K562 (cell line): ENCODE measurements around the gene DOCK3. TPM values are rescaled to one million over a fixed set of nuclear protein-coding genes. Genes with fewer than 3 reads are reported as not detected.

Experiments
- CBX3 ChIP-seq, 2 experiments: IDR thresholded peaks; 1 replicate in 1 of 2; 2 replicates in 1 of 2; pipeline ENCODE4 v1.6.1; 2012; ENCODE audit warnings: inconsistent platforms in 2 of 2, low read length in 2 of 2, borderline replicate concordance in 1 of 2, control low read depth in 1 of 2
- ETS2 ChIP-seq: IDR thresholded peaks from 2 replicates; pipeline ENCODE4 v1.6.1; 2016; ENCODE audit warnings: borderline replicate concordance, missing genetic modification characterization, mild to moderate bottlenecking, moderate library complexity, missing compliant biosample characterization; ENCODE audit not compliant: poor library complexity, severe bottlenecking
- NR4A1 ChIP-seq, 2 experiments: fragments of 250-450 bp in 1 of 2; fragments of 450-650 bp in 1 of 2; sonication (Bioruptor Pico) in 1 of 2; IDR thresholded peaks; 2 replicates each; pipeline versions ENCODE4 v1.4.0 to v1.6.1; 2016 to 2020; ENCODE audit warnings: mild to moderate bottlenecking in 2 of 2, missing compliant biosample characterization in 1 of 2, missing genetic modification characterization in 1 of 2, moderate library complexity in 1 of 2
- PYGO2 ChIP-seq: fragments of 450-650 bp; IDR thresholded peaks from 2 replicates; pipeline ENCODE4 v1.6.1; 2016; ENCODE audit warnings: mild to moderate bottlenecking, missing genetic modification characterization, moderate library complexity, missing compliant biosample characterization
- RERE ChIP-seq: sonication (generic); formaldehyde crosslinking; IDR thresholded peaks from 2 replicates; pipeline ENCODE4 v1.8.0; 2023; ENCODE audit warnings: missing genetic modification reagents, mild to moderate bottlenecking, borderline replicate concordance
- ZNF41 ChIP-seq: fragments of 250-450 bp; sonication (Bioruptor Pico); conservative IDR thresholded peaks from 2 replicates; pipeline ENCODE4 v1.4.0; 2020; ENCODE audit warnings: mild to moderate bottlenecking
- polyA plus RNA-seq, 8 experiments: library from polyadenylated mRNA; depleted of rRNA in 4 of 8; stranded (reverse) in 5 of 8; unstranded in 3 of 8; fragments of >200 nt; fragmentation: Nextera tagmentation in 2 of 8; fragmentation: Illumina TruSeq in 1 of 8; extraction: Ambion mirVana in 2 of 8; extraction: Trizol in 1 of 8; gene quantifications; 2 replicates each; pipeline versions ENCODE4 v1.2.1 to v1.2.3, GENCODE V29; 2011 to 2014; ENCODE audit warnings: inconsistent platforms in 1 of 8, missing spikeins in 1 of 8
- total RNA-seq, 7 experiments: library from RNA; depleted of rRNA in 6 of 7; stranded (reverse); fragments of >200 nt in 6 of 7; fragmentation: Illumina TruSeq in 2 of 7; extraction: Trizol in 2 of 7; gene quantifications; 2 replicates each; pipeline versions ENCODE4 v1.2.1 to v1.2.3, GENCODE V29; 2011 to 2021; ENCODE audit warnings: low replicate concordance in 1 of 7
- TF ChIP-seq, protein P1 (sequence below): fragments of 450-650 bp; IDR thresholded peaks from 2 replicates; pipeline ENCODE4 v1.6.1; 2017; ENCODE audit warnings: antibody characterized with exemption
- TF ChIP-seq, protein P2 (sequence below): sonication (generic); formaldehyde crosslinking; IDR thresholded peaks from 2 replicates; pipeline ENCODE4 v1.4.0; 2020; ENCODE audit warnings: mild to moderate bottlenecking, missing genetic modification reagents

Gene DOCK3
- total and polyA plus RNA-seq, 9 of the 15 experiments (the other 6 are each of a cell fraction or from before 2014, with no cell fraction given): under 0.01 to 0.03 (median 0.01) TPM; not detected in 4

- TF ChIP-seq, protein P1, sequence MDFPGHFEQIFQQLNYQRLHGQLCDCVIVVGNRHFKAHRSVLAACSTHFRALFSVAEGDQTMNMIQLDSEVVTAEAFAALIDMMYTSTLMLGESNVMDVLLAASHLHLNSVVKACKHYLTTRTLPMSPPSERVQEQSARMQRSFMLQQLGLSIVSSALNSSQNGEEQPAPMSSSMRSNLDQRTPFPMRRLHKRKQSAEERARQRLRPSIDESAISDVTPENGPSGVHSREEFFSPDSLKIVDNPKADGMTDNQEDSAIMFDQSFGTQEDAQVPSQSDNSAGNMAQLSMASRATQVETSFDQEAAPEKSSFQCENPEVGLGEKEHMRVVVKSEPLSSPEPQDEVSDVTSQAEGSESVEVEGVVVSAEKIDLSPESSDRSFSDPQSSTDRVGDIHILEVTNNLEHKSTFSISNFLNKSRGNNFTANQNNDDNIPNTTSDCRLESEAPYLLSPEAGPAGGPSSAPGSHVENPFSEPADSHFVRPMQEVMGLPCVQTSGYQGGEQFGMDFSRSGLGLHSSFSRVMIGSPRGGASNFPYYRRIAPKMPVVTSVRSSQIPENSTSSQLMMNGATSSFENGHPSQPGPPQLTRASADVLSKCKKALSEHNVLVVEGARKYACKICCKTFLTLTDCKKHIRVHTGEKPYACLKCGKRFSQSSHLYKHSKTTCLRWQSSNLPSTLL: no peak
- no peak for TF ChIP-seq ETS2 (tag)
- no peak for TF ChIP-seq CBX3 (IDR thresholded peaks at IDR 0.05; ENCODE audit: borderline replicate concordance in 1 of 2, low read length in 2 of 2)
- TF ChIP-seq, protein P2, sequence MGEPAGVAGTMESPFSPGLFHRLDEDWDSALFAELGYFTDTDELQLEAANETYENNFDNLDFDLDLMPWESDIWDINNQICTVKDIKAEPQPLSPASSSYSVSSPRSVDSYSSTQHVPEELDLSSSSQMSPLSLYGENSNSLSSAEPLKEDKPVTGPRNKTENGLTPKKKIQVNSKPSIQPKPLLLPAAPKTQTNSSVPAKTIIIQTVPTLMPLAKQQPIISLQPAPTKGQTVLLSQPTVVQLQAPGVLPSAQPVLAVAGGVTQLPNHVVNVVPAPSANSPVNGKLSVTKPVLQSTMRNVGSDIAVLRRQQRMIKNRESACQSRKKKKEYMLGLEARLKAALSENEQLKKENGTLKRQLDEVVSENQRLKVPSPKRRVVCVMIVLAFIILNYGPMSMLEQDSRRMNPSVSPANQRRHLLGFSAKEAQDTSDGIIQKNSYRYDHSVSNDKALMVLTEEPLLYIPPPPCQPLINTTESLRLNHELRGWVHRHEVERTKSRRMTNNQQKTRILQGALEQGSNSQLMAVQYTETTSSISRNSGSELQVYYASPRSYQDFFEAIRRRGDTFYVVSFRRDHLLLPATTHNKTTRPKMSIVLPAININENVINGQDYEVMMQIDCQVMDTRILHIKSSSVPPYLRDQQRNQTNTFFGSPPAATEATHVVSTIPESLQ: no peak
- no peak for TF ChIP-seq RERE (CRISPR knock-in tag)
- TF ChIP-seq ZNF41 (CRISPR knock-in tag): no peak
- no peak for TF ChIP-seq PYGO2 (tag)
- TF ChIP-seq NR4A1 (CRISPR knock-in tag; IDR thresholded peaks at IDR 0.05): no peak
- TF ChIP-seq NR4A1 (tag; IDR thresholded peaks at IDR 0.05): no peak
Measured at GRCh38 chr3:50625231-50626182, 49.2 kb upstream of the DOCK3 start (continued).
